A549 treated with DMSO at 1 μM for 4 hours (cell line): Measurements from ENCODE around the gene CPEB3. TPM values are rescaled to one million over a fixed set of nuclear protein-coding genes. Genes with fewer than 3 reads are reported as not detected.

Experiments
- total RNA-seq: library from RNA; stranded (reverse); fragments of 200-300 nt; extraction: Qiagen RNA extraction; gene quantifications from 5 replicates; pipeline ENCODE4 v1.2.3, GENCODE V29; 2022; ENCODE audit warnings: low read depth

Gene CPEB3
- total RNA-seq, result 0.21 to 0.44 TPM (median 0.38 TPM) in 5 replicates

GRCh38 chr10:92290837-92291615 lies at the start of gene CPEB3, which contains the start of gene MARCHF5:
TSS of gene CPEB3 (minus strand) at chr10:92291078. CDS start at chr10:92240350, 50,728 bp downstream.
TSS of gene MARCHF5 (plus strand) at chr10:92291167. CDS start at chr10:92291495, 328 bp downstream.

Other genes starting within 250 kb of the CPEB3 start
- gene MARCHF5, start 89 bp upstream of the CPEB3 start, total RNA-seq, result 31.8 to 38.7 TPM (median 38.0 TPM) in 5 replicates